Muscle layer of colon (tissue), 2 donors: ENCODE measurements around the gene SH2D4B.

Source experiments
- H3K27ac ChIP-seq: one replicate; pipeline ENCODE4 v1.7.0; 2013; ENCODE audit warnings: low read depth, mild to moderate bottlenecking, low read length, moderate library complexity
- H3K27me3 ChIP-seq, 2 donors: one replicate each; pipeline ENCODE4 v1.7.0; 2013; ENCODE audit warnings: low read length in 2 of 2, mild to moderate bottlenecking in 2 of 2; ENCODE audit not compliant: insufficient read depth in 2 of 2, control insufficient read depth in 1 of 2
- H3K36me3 ChIP-seq: one replicate; pipeline ENCODE4 v1.7.0; 2013; ENCODE audit warnings: mild to moderate bottlenecking, low read length; ENCODE audit not compliant: insufficient read depth
- H3K4me1 ChIP-seq: one replicate; pipeline ENCODE4 v1.7.0; 2013; ENCODE audit warnings: mild to moderate bottlenecking, low read length; ENCODE audit not compliant: insufficient read depth
- H3K4me3 ChIP-seq, 2 donors: one replicate each; pipeline ENCODE4 v1.7.0; 2013; ENCODE audit warnings: low read length in 2 of 2, low read depth in 1 of 2, mild to moderate bottlenecking in 1 of 2, moderate library complexity in 1 of 2
- H3K9ac ChIP-seq: one replicate; pipeline ENCODE4 v1.7.0; 2013; ENCODE audit warnings: low read length
- H3K9me3 ChIP-seq: one replicate; pipeline ENCODE4 v1.7.0; 2013; ENCODE audit warnings: mild to moderate bottlenecking, low read length
- donor health status: abdominal sarcoma.
- donor health status: Adenocarcinoma of cecum.

SH2D4B gene

GRCh38 chr10:80588546-80588945, 50.8 kb downstream of the SH2D4B start:
- no peaks in the 10 kb centered on the region for H3K9me3 ChIP-seq
- no peak overlapping the region for H3K4me3 ChIP-seq
- H3K36me3 ChIP-seq = no peaks in the 10 kb centered on the region
- H3K27ac ChIP-seq = no peak overlapping the region
- no peaks in the 10 kb centered on the region for H3K27me3 ChIP-seq
- H3K9ac ChIP-seq = no peak overlapping the region
- H3K4me1 ChIP-seq = no peaks in the 10 kb centered on the region

- Histone ChIP-seq H3K4me3 (no peak overlapping the region), H3K9me3 (no peaks in the 10 kb centered on the region), H3K9ac (no peak overlapping the region), H3K27ac (no peak overlapping the region), H3K36me3 (no peaks in the 10 kb centered on the region), H3K27me3 (no peaks in the 10 kb centered on the region), H3K4me1 (no peaks in the 10 kb centered on the region)
These were observed 52.1 kb downstream of the SH2D4B start for GRCh38 chr10:80589726-80590373.

- Histone ChIP-seq H3K36me3 (no peaks in the 10 kb centered on the region), H3K27me3 (no peaks in the 10 kb centered on the region), H3K9me3 (no peaks in the 10 kb centered on the region), H3K4me1 (no peaks in the 10 kb centered on the region), H3K27ac (no peak overlapping the region), H3K4me3 (no peak overlapping the region), H3K9ac (no peak overlapping the region)
These were observed 53.0 kb downstream of the SH2D4B start for GRCh38 chr10:80590585-80591125.

- Histone ChIP-seq H3K27ac (no peak overlapping the region), H3K9me3 (no peaks in the 10 kb centered on the region), H3K4me3 (no peak overlapping the region), H3K36me3 (no peaks in the 10 kb centered on the region), H3K4me1 (no peaks in the 10 kb centered on the region), H3K27me3 (no peaks in the 10 kb centered on the region), H3K9ac (no peak overlapping the region)
These were observed 58.9 kb downstream of the SH2D4B start for GRCh38 chr10:80596391-80597257.

- Histone ChIP-seq H3K36me3 (no peaks in the 10 kb centered on the region), H3K27me3 (no peaks in the 10 kb centered on the region), H3K9me3 (no peaks in the 10 kb centered on the region), H3K9ac (no peak overlapping the region), H3K4me3 (no peak overlapping the region), H3K4me1 (no peaks in the 10 kb centered on the region), H3K27ac (no peak overlapping the region)
These were observed 60.5 kb downstream of the SH2D4B start for GRCh38 chr10:80598084-80598798.

- Histone ChIP-seq H3K4me3 (no peak overlapping the region), H3K9me3 (no peaks in the 10 kb centered on the region), H3K9ac (no peak overlapping the region), H3K27ac (no peak overlapping the region), H3K27me3 (no peaks in the 10 kb centered on the region), H3K4me1 (no peaks in the 10 kb centered on the region), H3K36me3 (no peaks in the 10 kb centered on the region)
These were observed 61.2 kb downstream of the SH2D4B start for GRCh38 chr10:80598951-80599350.

- H3K36me3 ChIP-seq = no peaks in the 10 kb centered on the region
- no peak overlapping the region for H3K27ac ChIP-seq
- no peaks in the 10 kb centered on the region for H3K27me3 ChIP-seq
- no peak overlapping the region for H3K4me3 ChIP-seq
- H3K9ac ChIP-seq = no peak overlapping the region
- no peaks in the 10 kb centered on the region for H3K9me3 ChIP-seq
- H3K4me1 ChIP-seq = no peaks in the 10 kb centered on the region
These were observed 61.7 kb downstream of the SH2D4B start for GRCh38 chr10:80599424-80599847.

- Histone ChIP-seq H3K4me1 (no peaks in the 10 kb centered on the region), H3K27me3 (no peaks in the 10 kb centered on the region), H3K9me3 (no peaks in the 10 kb centered on the region), H3K27ac (no peak overlapping the region), H3K36me3 (no peaks in the 10 kb centered on the region), H3K4me3 (no peak overlapping the region), H3K9ac (no peak overlapping the region)
These were observed 62.6 kb downstream of the SH2D4B start for GRCh38 chr10:80600256-80600655.

GRCh38 chr10:80602881-80603280, 65.2 kb downstream of the SH2D4B start:
- Histone ChIP-seq H3K27me3 (no peaks in the 10 kb centered on the region), H3K4me1 (no peaks in the 10 kb centered on the region), H3K4me3 (no peak overlapping the region), H3K9ac (no peak overlapping the region), H3K9me3 (no peaks in the 10 kb centered on the region), H3K36me3 (no peaks in the 10 kb centered on the region), H3K27ac (no peak overlapping the region)

GRCh38 chr10:80603516-80603915, 65.8 kb downstream of the SH2D4B start:
- H3K9ac ChIP-seq = no peak overlapping the region
- H3K4me3 ChIP-seq = no peak overlapping the region
- no peaks in the 10 kb centered on the region for H3K9me3 ChIP-seq
- no peak overlapping the region for H3K27ac ChIP-seq
- H3K36me3 ChIP-seq = no peaks in the 10 kb centered on the region
- H3K4me1 ChIP-seq = no peaks in the 10 kb centered on the region
- no peaks in the 10 kb centered on the region for H3K27me3 ChIP-seq

- Histone ChIP-seq H3K9me3 (no peaks in the 10 kb centered on the region), H3K4me3 (no peak overlapping the region), H3K27me3 (no peaks in the 10 kb centered on the region), H3K4me1 (no peaks in the 10 kb centered on the region), H3K36me3 (no peaks in the 10 kb centered on the region), H3K9ac (no peak overlapping the region), H3K27ac (no peak overlapping the region)
These were observed 71.0 kb downstream of the SH2D4B start for GRCh38 chr10:80608706-80609105.
